ENCODE data around the gene FRAS1.

The FRAS1 gene

GRCh38 chr4:78558410-78558809 is 501.3 kb downstream of the FRAS1 start:
- no peak for DNase-seq

- no peak for DNase-seq
Measured at GRCh38 chr4:78560296-78560963, 503.3 kb downstream of the FRAS1 start.

- DNase-seq: no peak
Measured at GRCh38 chr4:78561677-78562076, 504.6 kb downstream of the FRAS1 start.

GRCh38 chr4:78562687-78563086 is 505.6 kb downstream of the FRAS1 start:
- DNase-seq: no peak

- DNase-seq: no peak
Measured at GRCh38 chr4:78565971-78566372, 508.8 kb downstream of the FRAS1 start.

GRCh38 chr4:78566834-78567499 is 509.8 kb downstream of the FRAS1 start:
- DNase-seq: no peak

- no peak for DNase-seq
Measured at GRCh38 chr4:78567500-78568060, 510.5 kb downstream of the FRAS1 start.

GRCh38 chr4:78568640-78569305 is 511.6 kb downstream of the FRAS1 start:
- no peak for DNase-seq

GRCh38 chr4:78569306-78569821 is 512.2 kb downstream of the FRAS1 start:
- DNase-seq: no peak

- DNase-seq: no peak
Measured at GRCh38 chr4:78570117-78570516, 513.0 kb downstream of the FRAS1 start.

- no peak for DNase-seq
Measured at GRCh38 chr4:78571804-78572203, 514.7 kb downstream of the FRAS1 start.

GRCh38 chr4:78578674-78579425 is 521.7 kb downstream of the FRAS1 start:
- DNase-seq: no peak

GRCh38 chr4:78581618-78582017 is 524.5 kb downstream of the FRAS1 start:
- no peak for DNase-seq

- no peak for DNase-seq
Measured at GRCh38 chr4:78584863-78585547, 527.9 kb downstream of the FRAS1 start.

GRCh38 chr4:78585633-78586032 is 528.5 kb downstream of the FRAS1 start:
- DNase-seq: no peak

- no peak for DNase-seq
Measured at GRCh38 chr4:78588894-78589545, 531.9 kb downstream of the FRAS1 start.

- DNase-seq: no peak
Measured at GRCh38 chr4:78591404-78591803, 534.3 kb downstream of the FRAS1 start.

- DNase-seq: no peak
Measured at GRCh38 chr4:78592088-78592783, 535.1 kb downstream of the FRAS1 start.
